ENCODE results near the gene PIK3IP1. TPM values are rescaled to one million over a fixed set of nuclear protein-coding genes. Genes with fewer than 3 reads are reported as not detected.

The PIK3IP1 gene
- total RNA-seq, 4 donors from 2014 or later: 12.7 to 35.1 (median 24.7) TPM

GRCh38 chr22:31253949-31254348 lies 38.3 kb downstream of the PIK3IP1 start:
- intact Hi-C loops (cut with DNase I; ENCODE audit: low total_unique reads): no loop called here
- H3K27ac ChIP-seq: peak overlapping the region in 1 of 2 donors; percentile 53

GRCh38 chr22:31250740-31251600 lies 41.3 kb downstream of the PIK3IP1 start:
- Histone ChIP-seq H3K27ac (no peak overlapping the region), H3K27me3 (no peaks in the 10 kb centered on the region), H3K4me1 (no peaks in the 10 kb centered on the region), H3K9me3 (no peaks in the 10 kb centered on the region), H3K4me3 (no peak overlapping the region), H3K36me3 (no peaks in the 10 kb centered on the region)
- no peak for DNase-seq
- no peak for TF ChIP-seq POLR2A (IDR thresholded peaks at IDR 0.05)
- TF ChIP-seq CTCF (IDR thresholded peaks at IDR 0.05): no peak
- intact Hi-C loops (cut with DNase I; ENCODE audit: low total_unique reads): no loop called here

More at GRCh38 chr22:31253949-31254348, 38.3 kb downstream of the PIK3IP1 start:
- no peaks in the 10 kb centered on the region for H3K36me3 ChIP-seq
- no peaks in the 10 kb centered on the region for H3K27me3 ChIP-seq
- TF ChIP-seq CTCF (IDR thresholded peaks at IDR 0.05) (peak in 1 of 4 experiments; percentile 21), POLR2A (IDR thresholded peaks at IDR 0.05) (peak in 1 of 2 donors; percentile 16)
- no peaks in the 10 kb centered on the region for H3K4me1 ChIP-seq
- DNase-seq: no peak
- no peak overlapping the region for H3K4me3 ChIP-seq
- no peaks in the 10 kb centered on the region for H3K9me3 ChIP-seq

GRCh38 chr22:31248965-31249958 lies 43.0 kb downstream of the PIK3IP1 start:
- Histone ChIP-seq H3K9me3 (no peaks in the 10 kb centered on the region), H3K27me3 (no peaks in the 10 kb centered on the region), H3K4me1 (no peaks in the 10 kb centered on the region), H3K36me3 (no peaks in the 10 kb centered on the region), H3K4me3 (peak overlapping the region; percentile 42 to 48), H3K27ac (peak overlapping the region; percentile 55 to 70)
- intact Hi-C loops (cut with DNase I; ENCODE audit: low total_unique reads): no loop called here
- TF ChIP-seq CTCF (IDR thresholded peaks at IDR 0.05) (no peak), POLR2A (IDR thresholded peaks at IDR 0.05) (no peak)
- no peak for DNase-seq

- Histone ChIP-seq H3K27ac (peak overlapping the region; percentile 55 to 70), H3K9me3 (no peaks in the 10 kb centered on the region), H3K4me3 (peak overlapping the region; percentile 42 to 48), H3K36me3 (no peaks in the 10 kb centered on the region), H3K27me3 (no peaks in the 10 kb centered on the region), H3K4me1 (no peaks in the 10 kb centered on the region)
- DNase-seq: peak; percentile 79 to 84
- intact Hi-C loops (cut with DNase I; ENCODE audit: low total_unique reads): no loop called here
- TF ChIP-seq POLR2A (IDR thresholded peaks at IDR 0.05) (peak; percentile 65 to 80), CTCF (IDR thresholded peaks at IDR 0.05) (no peak)
Observed at GRCh38 chr22:31248138-31248745, 44.0 kb downstream of the PIK3IP1 start.
